ENCODE data around the gene ABL2. TPM values are rescaled to one million over a fixed set of nuclear protein-coding genes. Genes with fewer than 3 reads are reported as not detected.

Gene ABL2
- total and polyA plus RNA-seq, 2 donors (not counting 1 experiment from before 2014, with no cell fraction given): 2.6 to 20.0 TPM

- no peaks in the 10 kb centered on the region for H3K9me3 ChIP-seq (ENCODE audit: control extremely low read depth in 1 of 3, control insufficient read depth in 2 of 3, insufficient read depth in 1 of 3, low read length in 2 of 3)
- no peaks in the 10 kb centered on the region for H4K20me1 ChIP-seq (ENCODE audit: control insufficient read depth, insufficient read depth, low read length, poor library complexity, severe bottlenecking)
- H3K4me2 ChIP-seq (replicated peaks; ENCODE audit: low read depth, low read length, poor library complexity, severe bottlenecking): no peak overlapping the region
- no peaks in the 10 kb centered on the region for H3K27me3 ChIP-seq (replicated peaks in 1 of 4; ENCODE audit: control extremely low read depth in 1 of 4, control insufficient read depth in 3 of 4, insufficient read depth in 4 of 4, low read length in 3 of 4)
- no peak for ATAC-seq (ENCODE audit: low read depth)
- no peaks in the 10 kb centered on the region for H3K4me1 ChIP-seq (ENCODE audit: control insufficient read depth in 2 of 2, insufficient read depth in 2 of 2, low read length in 2 of 2)
- no peaks in the 10 kb centered on the region for H3K27me3 Mint-ChIP-seq
- DNase-seq: no peak
- no peak overlapping the region for H3K27ac ChIP-seq (ENCODE audit: low read length in 2 of 2)
- no peak overlapping the region for H3K27ac Mint-ChIP-seq
- no peaks in the 10 kb centered on the region for H3K9me3 Mint-ChIP-seq (ENCODE audit: insufficient read depth)
- no peak for TF ChIP-seq EZH2 (IDR thresholded peaks at IDR 0.05; ENCODE audit: borderline replicate concordance, insufficient read depth, low read depth, low read length, poor library complexity, severe bottlenecking)
- no peak for TF ChIP-seq CTCF (IDR thresholded peaks at IDR 0.05)
- POLR2A ChIA-PET: no interaction called here
- H3K4me3 ChIP-seq (ENCODE audit: control extremely low read depth in 1 of 5, extremely low read depth in 1 of 5, insufficient read depth in 1 of 5, low read depth in 2 of 5, low read length in 4 of 5): no peak overlapping the region
- H3K4me1 Mint-ChIP-seq: no peaks in the 10 kb centered on the region
- CTCF ChIA-PET: no interaction called here
- no peaks in the 10 kb centered on the region for H3K79me2 ChIP-seq (ENCODE audit: control insufficient read depth, insufficient read depth, low read length)
- H3K36me3 ChIP-seq (replicated peaks in 1 of 2; ENCODE audit: control extremely low read depth in 1 of 2, control insufficient read depth in 1 of 2, extremely low read depth in 1 of 2, insufficient read depth in 2 of 2, low read length in 1 of 2): no peaks in the 10 kb centered on the region
- intact Hi-C loops (cut with micrococcal nuclease): no loop called here
- no peak overlapping the region for H3K9ac ChIP-seq (ENCODE audit: low read length)
- no peak overlapping the region for H3K4me3 Mint-ChIP-seq
- no peak overlapping the region for H2AFZ ChIP-seq (ENCODE audit: insufficient read depth, low read depth, low read length, poor library complexity, severe bottlenecking)
Measured at GRCh38 chr1:179269071-179269470, 39.6 kb upstream of the ABL2 start.

- intact Hi-C loops (cut with micrococcal nuclease): no loop called here
- POLR2A ChIA-PET: no interaction called here
- H3K9ac ChIP-seq (ENCODE audit: low read length): no peak overlapping the region
Measured at GRCh38 chr1:179264507-179264906, 35.0 kb upstream of the ABL2 start.

More at GRCh38 chr1:179264507-179264906, 35.0 kb upstream of the ABL2 start:
- Histone ChIP-seq H3K4me1 (ENCODE audit: control insufficient read depth in 2 of 2, insufficient read depth in 2 of 2, low read length in 2 of 2) (no peaks in the 10 kb centered on the region), H3K27me3 (replicated peaks in 1 of 4; ENCODE audit: control extremely low read depth in 1 of 4, control insufficient read depth in 3 of 4, insufficient read depth in 4 of 4, low read length in 3 of 4) (no peaks in the 10 kb centered on the region), H3K4me2 (replicated peaks; ENCODE audit: low read depth, low read length, poor library complexity, severe bottlenecking) (no peak overlapping the region), H3K36me3 (replicated peaks in 1 of 2; ENCODE audit: control extremely low read depth in 1 of 2, control insufficient read depth in 1 of 2, extremely low read depth in 1 of 2, insufficient read depth in 2 of 2, low read length in 1 of 2) (no peaks in the 10 kb centered on the region), H3K4me3 (ENCODE audit: control extremely low read depth in 1 of 5, extremely low read depth in 1 of 5, insufficient read depth in 1 of 5, low read depth in 2 of 5, low read length in 4 of 5) (no peak overlapping the region), H2AFZ (ENCODE audit: insufficient read depth, low read depth, low read length, poor library complexity, severe bottlenecking) (no peak overlapping the region), H3K27ac (ENCODE audit: low read length in 2 of 2) (no peak overlapping the region), H4K20me1 (ENCODE audit: control insufficient read depth, insufficient read depth, low read length, poor library complexity, severe bottlenecking) (no peaks in the 10 kb centered on the region), H3K9me3 (ENCODE audit: control extremely low read depth in 1 of 3, control insufficient read depth in 2 of 3, insufficient read depth in 1 of 3, low read length in 2 of 3) (no peaks in the 10 kb centered on the region), H3K79me2 (ENCODE audit: control insufficient read depth, insufficient read depth, low read length) (no peaks in the 10 kb centered on the region)
- CTCF ChIA-PET: no interaction called here
- whole genome bisulfite sequencing (ENCODE audit: insufficient coverage): 100% methylated on average over 1 of the region's 3 CpGs
- TF ChIP-seq CTCF (IDR thresholded peaks at IDR 0.05): no peak
- TF ChIP-seq EZH2 (IDR thresholded peaks at IDR 0.05; ENCODE audit: borderline replicate concordance, insufficient read depth, low read depth, low read length, poor library complexity, severe bottlenecking): no peak
- no peaks in the 10 kb centered on the region for H3K9me3 Mint-ChIP-seq (ENCODE audit: insufficient read depth)
- ATAC-seq (ENCODE audit: low read depth) (no peak), DNase-seq (no peak)
- no peak overlapping the region for H3K27ac Mint-ChIP-seq
- no peaks in the 10 kb centered on the region for H3K27me3 Mint-ChIP-seq
- H3K4me1 Mint-ChIP-seq: no peaks in the 10 kb centered on the region
- no peak overlapping the region for H3K4me3 Mint-ChIP-seq

Measured in B cell (primary cell).